Glutamatergic neuron (in vitro differentiated cells): ENCODE data around the gene GSK3A. TPM values are rescaled to one million over a fixed set of nuclear protein-coding genes. Genes with fewer than 3 reads are reported as not detected.
A peak's percentile ranks its signal among the peaks of the same experiment; 100 is the strongest.
"Not testable (repeated sequence)": the region's sequence is repeated elsewhere in the genome, so short reads cannot be mapped to it uniquely, and the experiment has no call there.

Source experiments
- DNase-seq: peaks from one replicate; pipeline ENCODE4 v3.0.0; 2022
- H3K27ac Mint-ChIP-seq: one replicate; pipeline ENCODE4 v1.8.0; 2020; ENCODE audit warnings: mild to moderate bottlenecking, mixed read lengths, inconsistent platforms; ENCODE audit not compliant: unreplicated experiment
- H3K27me3 Mint-ChIP-seq: one replicate; pipeline ENCODE4 v1.8.0; 2020; ENCODE audit warnings: mild to moderate bottlenecking, moderate library complexity, mixed read lengths, inconsistent platforms; ENCODE audit not compliant: unreplicated experiment
- H3K36me3 Mint-ChIP-seq: one replicate; pipeline ENCODE4 v1.8.0; 2020; ENCODE audit warnings: mild to moderate bottlenecking, mixed read lengths, inconsistent platforms; ENCODE audit not compliant: unreplicated experiment
- H3K4me1 Mint-ChIP-seq: one replicate; pipeline ENCODE4 v1.8.0; 2020; ENCODE audit warnings: mild to moderate bottlenecking, low read depth, mixed read lengths, inconsistent platforms; ENCODE audit not compliant: unreplicated experiment
- H3K4me3 Mint-ChIP-seq: one replicate; pipeline ENCODE4 v1.8.0; 2020; ENCODE audit warnings: mild to moderate bottlenecking, mixed read lengths, inconsistent platforms; ENCODE audit not compliant: unreplicated experiment
- H3K9me3 Mint-ChIP-seq: one replicate; pipeline ENCODE4 v1.8.0; 2020; ENCODE audit warnings: mild to moderate bottlenecking, moderate library complexity, mixed read lengths, inconsistent platforms; ENCODE audit not compliant: unreplicated experiment
- CTCF ChIP-seq: fragments of 200-600 bp; sonication (generic); IDR thresholded peaks from one replicate; pipeline ENCODE4 v1.5.0; 2021; ENCODE audit not compliant: partially characterized antibody, unreplicated experiment
- total RNA-seq: library from RNA; stranded (reverse); fragmentation: NEBNext Ultra II Directional; extraction: Animal tissue kit (Norgen Biotek cat#: 25700); gene quantifications from one replicate; pipeline ENCODE4 v1.2.1, GENCODE V29; 2021; ENCODE audit not compliant: unreplicated experiment

Gene GSK3A
- total RNA-seq, 1 donor from 2014 or later: 83.2 TPM

- H3K36me3 Mint-ChIP-seq: no peaks in the 10 kb centered on the region
- no peaks in the 10 kb centered on the region for H3K9me3 Mint-ChIP-seq
- DNase-seq: peak; percentile 95
- peaks cover 4% of the 10 kb centered on the region for H3K27me3 Mint-ChIP-seq
- no peak overlapping the region for H3K4me3 Mint-ChIP-seq
- TF ChIP-seq CTCF: no peak
- no peak overlapping the region for H3K27ac Mint-ChIP-seq
- peaks cover 17% of the 10 kb centered on the region for H3K4me1 Mint-ChIP-seq
Measured at GRCh38 chr19:42268142-42268703, 25.8 kb upstream of the GSK3A start.

DNA sequence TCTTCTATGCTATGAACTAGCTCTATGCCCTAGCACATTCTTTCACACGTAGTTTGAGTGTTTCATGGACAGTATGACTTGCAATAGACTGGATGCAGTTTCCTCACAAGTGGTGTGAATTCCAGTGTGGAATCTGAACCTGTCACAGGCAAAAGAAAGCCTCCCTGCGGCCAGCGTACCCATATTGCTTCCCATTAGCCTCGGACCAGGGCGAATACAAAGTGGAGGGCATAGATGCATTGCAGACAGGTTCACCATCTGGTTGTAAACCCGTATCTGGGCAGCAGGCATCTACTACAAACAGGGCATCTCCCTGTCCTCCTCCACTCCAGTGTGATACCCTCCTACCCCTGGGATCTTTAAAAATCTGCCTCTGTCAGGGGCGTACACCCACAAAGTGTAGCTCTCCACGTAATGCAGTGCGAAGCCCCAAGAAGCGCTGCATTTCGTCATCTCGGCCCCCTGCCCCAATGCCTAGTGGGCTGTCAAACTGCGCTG lies 25.3 kb upstream of the GSK3A start:
- H3K36me3 Mint-ChIP-seq: no peaks in the 10 kb centered on the region
- H3K4me3 Mint-ChIP-seq: no peak overlapping the region
- H3K27ac Mint-ChIP-seq: no peak overlapping the region
- TF ChIP-seq CTCF: no peak
- peaks cover 17% of the 10 kb centered on the region for H3K4me1 Mint-ChIP-seq
- peaks cover 1% of the 10 kb centered on the region for H3K9me3 Mint-ChIP-seq
- no peak for DNase-seq
- H3K27me3 Mint-ChIP-seq: peaks cover 4% of the 10 kb centered on the region

DNA sequence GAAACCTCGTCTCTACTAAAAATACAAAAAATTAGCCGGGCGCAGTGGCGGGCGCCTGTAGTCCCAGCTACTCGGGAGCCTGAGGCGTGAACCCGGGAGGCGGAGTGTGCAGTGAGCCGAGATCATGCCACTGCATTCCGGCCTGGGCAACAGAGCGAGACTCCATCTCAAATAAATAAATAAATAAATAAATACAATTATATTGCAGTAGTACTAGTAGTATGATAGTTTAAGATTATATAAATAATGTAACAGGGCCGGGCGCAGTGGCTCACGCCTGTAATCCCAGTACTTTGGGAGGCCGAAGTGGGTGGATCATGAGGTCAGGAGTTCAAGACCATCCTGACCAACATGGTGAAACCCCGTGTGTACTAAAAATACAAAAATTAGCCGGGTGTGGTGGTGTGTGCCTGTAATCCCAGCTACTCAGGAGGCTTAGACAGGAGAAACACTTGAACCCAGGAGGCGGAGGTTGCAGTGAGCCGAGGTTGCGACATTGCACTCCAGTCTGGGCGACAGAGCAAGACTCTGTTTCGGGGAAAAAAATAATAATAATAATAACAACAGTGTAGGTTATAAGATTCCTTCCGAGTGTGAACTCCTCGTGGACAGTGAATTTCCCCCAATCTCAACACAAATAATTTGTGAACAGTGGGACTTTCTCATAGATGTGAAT lies 24.7 kb upstream of the GSK3A start:
- not testable (repeated sequence) for H3K27me3 Mint-ChIP-seq, H3K9me3 Mint-ChIP-seq, H3K4me3 Mint-ChIP-seq, DNase-seq, H3K27ac Mint-ChIP-seq, H3K36me3 Mint-ChIP-seq
- peaks cover 17% of the 10 kb centered on the region for H3K4me1 Mint-ChIP-seq

- H3K9me3 Mint-ChIP-seq, H3K36me3 Mint-ChIP-seq, H3K27me3 Mint-ChIP-seq, H3K4me3 Mint-ChIP-seq, DNase-seq: not testable (repeated sequence)
- peak overlapping the region; percentile 1 for H3K27ac Mint-ChIP-seq
- H3K4me1 Mint-ChIP-seq: peaks cover 15% of the 10 kb centered on the region
Measured at GRCh38 chr19:42266105-42266504, 23.7 kb upstream of the GSK3A start.

DNA sequence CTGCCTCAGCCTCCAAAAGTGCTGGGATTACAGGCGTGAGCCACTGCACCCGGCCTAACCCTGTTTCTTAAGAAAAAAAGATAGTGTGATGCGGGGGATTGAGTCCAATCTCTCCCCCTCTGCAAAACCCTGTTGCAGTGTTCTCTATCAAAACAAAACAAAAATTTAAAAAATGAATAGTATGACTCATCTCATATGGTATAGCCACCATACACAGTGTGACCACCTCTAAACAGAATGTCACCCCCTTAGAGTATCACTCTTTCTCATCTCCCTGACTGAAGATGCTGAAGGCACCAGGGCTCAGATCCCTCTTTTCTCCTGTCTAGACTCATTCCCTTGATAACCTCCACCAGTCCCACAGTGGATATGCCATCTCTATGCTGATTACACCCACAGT lies 19.4 kb upstream of the GSK3A start:
- H3K4me1 Mint-ChIP-seq: peaks cover 4% of the 10 kb centered on the region
- no peaks in the 10 kb centered on the region for H3K36me3 Mint-ChIP-seq
- peaks cover 5% of the 10 kb centered on the region for H3K27me3 Mint-ChIP-seq
- no peak overlapping the region for H3K4me3 Mint-ChIP-seq
- TF ChIP-seq CTCF: no peak
- peaks cover 1% of the 10 kb centered on the region for H3K9me3 Mint-ChIP-seq
- DNase-seq: no peak
- H3K27ac Mint-ChIP-seq: no peak overlapping the region

GRCh38 chr19:42257842-42258241 lies 15.4 kb upstream of the GSK3A start:
- H3K4me3 Mint-ChIP-seq, DNase-seq, H3K36me3 Mint-ChIP-seq, H3K27me3 Mint-ChIP-seq, H3K27ac Mint-ChIP-seq, H3K9me3 Mint-ChIP-seq, H3K4me1 Mint-ChIP-seq: not testable (repeated sequence)
